GM18861 (cell line): ENCODE measurements around the gene OGFR.

Experiments used
- ATAC-seq: cut with Tn5 transposase; IDR thresholded peaks from one replicate; pipeline ENCODE4 v1.9.1; 2021; ENCODE audit not compliant: unreplicated experiment

OGFR gene

DNA sequence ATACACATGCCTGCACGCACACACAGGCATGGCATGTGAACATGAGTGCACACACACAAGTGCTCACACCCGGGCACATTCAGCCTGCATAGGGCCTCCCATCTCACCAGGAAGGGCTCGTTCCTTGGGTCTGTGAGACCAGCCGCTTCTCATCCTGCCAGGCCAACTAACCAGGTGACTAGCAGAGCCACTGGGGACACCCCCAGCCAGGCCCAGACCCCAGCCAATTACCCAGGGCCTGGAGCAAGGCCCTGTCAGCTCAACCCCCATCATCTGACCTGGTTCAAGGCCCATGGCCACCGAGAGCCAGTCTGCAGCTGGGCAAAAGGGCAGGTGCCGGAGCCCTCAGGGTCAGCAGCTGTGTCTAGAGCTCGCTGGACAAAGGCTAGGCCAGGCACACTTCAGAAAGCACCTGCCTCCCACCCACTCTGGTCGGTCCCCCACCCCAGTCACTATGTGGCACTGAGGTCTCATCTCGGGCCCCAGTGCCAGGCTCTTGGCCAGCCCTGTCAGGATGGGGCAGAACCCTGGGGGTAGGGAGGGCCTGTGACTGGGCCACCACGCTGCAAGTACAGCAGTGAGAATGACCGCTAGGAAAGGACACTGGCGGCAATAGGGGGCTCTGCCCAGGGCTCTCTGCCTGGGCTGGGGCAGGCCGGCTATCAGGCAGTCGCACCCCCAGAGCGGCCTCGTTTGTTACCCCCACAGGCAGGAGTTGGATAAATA, 35.1 kb upstream of the OGFR start:
- ATAC-seq, result no peak

GRCh38 chr20:62770111-62770910, 34.3 kb upstream of the OGFR start:
- ATAC-seq, result no peak

GRCh38 chr20:62770916-62771315, 33.7 kb upstream of the OGFR start:
- no peak for ATAC-seq

- no peak for ATAC-seq
Measured at GRCh38 chr20:62771396-62772102, 33.1 kb upstream of the OGFR start.

GRCh38 chr20:62772103-62772611, 32.5 kb upstream of the OGFR start:
- no peak for ATAC-seq

DNA sequence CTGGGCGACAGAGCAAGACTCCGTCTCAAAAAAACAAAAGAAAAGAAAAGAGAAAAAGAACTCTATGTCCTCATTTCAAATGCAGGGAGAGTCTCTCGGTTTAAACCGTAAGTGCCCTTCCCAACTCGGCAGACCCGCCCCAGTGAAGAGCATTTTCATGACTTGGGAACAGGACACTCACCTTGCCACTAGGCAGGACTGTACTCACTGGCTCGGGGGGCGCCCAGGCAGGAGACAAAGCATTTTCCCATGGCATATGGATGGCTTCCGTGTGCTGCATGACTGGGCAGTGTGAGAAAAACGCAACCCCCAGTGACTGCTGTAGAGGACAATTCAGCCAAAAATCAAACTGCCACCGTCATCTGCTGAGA, 32.0 kb upstream of the OGFR start:
- no peak for ATAC-seq

DNA sequence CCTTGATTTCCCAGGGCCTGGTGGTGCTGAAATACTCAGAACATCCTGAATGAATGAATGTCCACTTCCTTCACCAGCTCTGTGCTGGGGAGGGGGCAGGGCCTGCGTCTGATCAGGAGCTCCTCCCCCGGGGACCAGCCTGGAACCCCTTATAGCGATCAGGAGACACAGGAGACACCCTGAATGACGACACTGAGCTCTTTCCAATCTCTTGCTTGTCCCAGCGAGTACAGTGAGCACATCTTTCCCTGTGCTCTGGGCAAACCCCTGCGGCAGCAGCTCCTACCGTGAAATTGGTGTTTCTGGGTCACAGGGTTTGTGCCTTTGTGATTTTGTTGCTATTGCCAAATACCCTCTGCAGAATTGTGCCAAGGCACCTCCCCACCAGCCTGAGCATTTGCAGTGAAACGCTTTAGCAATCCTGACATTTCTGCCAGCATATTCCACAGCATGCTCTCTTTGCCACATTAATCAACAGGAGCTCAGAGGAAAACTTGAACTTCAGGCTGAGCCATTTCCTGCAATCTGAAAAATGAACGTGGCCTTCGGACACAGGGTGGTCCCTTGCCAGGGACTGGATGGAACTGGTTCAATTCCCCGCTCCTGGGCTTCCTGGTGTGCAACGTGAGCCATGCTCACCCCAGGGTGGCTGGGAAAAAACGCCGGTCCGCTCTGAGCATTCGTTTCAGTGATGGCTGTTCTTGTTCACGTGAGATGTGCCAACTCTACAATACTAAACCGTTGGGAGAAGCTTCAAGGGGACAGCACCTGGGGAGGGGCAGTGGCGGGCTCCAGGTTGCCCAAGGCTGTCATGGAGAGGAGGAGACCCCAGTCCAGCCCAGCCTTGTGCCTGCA, 31.4 kb upstream of the OGFR start:
- ATAC-seq, result no peak

GRCh38 chr20:62773845-62774714, 30.6 kb upstream of the OGFR start:
- ATAC-seq, result no peak

DNA sequence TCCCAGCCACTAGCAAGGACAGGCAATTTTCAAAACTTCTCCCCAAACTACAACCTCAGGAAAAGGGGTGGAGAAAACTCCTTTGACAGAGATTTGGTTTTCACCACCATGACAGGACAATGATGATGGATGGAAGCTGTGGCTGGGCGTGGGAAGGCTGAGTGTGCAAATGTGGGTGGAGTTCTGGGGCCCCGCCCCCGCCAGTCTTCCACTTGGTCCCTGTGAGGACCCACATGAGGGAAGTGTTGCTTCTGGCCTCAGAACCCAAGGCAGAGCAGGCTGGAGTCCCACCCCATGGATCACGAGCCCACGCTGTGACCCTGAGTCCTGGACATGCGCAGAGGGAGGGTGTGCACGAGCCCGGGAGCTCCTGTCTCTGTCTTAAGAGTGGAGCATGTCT, 29.9 kb upstream of the OGFR start:
- no peak for ATAC-seq

DNA sequence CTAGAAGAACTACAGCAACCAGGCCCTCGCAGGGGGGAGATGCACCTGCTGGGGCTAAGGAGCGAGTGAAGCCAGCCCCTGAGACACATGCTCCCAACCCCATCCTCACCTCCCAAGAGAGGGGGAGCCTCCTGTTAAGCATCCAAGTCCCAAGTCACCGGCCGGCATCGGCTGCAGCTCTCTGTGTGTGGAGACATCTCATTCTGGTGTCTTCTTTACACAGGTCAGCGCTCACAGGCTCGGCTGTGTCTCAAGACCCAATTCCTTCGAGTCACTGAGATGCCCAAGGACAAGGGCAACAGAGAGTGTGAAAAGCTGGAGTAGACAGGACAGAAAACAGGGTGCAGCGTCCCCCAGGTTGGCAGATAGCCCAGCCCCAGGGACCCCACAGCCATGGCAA, 29.4 kb upstream of the OGFR start:
- no peak for ATAC-seq

DNA sequence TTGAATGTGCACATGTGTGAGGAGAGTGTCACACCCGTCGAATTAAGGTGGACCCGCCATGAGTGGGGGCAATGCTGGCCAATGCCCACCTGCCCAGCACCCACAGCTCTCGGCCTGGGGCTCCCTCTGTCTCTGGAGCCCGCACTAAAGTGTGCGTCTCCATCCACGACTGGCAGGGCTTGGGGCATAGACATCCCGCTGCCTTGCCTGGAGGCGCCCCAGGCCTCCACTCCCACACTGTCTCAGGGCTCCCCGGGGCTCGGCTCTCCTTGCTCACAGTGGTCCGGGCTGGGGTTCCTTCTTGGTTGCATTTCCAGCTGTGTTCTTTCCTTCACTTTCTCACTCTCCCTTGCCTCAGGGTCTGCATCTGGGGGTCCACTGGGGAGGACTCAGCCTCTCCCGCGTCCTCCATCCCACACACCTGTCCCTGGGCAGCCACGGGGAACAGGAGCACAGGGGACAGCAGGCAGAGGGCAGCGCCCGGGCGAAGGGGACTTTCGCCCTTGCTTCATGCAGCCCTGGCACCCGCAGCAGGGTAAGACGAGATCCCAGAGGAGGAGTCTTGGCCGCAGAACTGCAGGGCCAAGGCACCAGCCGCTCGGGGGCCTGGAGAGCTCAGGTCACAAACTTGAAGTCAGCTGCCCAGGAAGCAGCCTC, 28.5 kb upstream of the OGFR start:
- no peak for ATAC-seq

DNA sequence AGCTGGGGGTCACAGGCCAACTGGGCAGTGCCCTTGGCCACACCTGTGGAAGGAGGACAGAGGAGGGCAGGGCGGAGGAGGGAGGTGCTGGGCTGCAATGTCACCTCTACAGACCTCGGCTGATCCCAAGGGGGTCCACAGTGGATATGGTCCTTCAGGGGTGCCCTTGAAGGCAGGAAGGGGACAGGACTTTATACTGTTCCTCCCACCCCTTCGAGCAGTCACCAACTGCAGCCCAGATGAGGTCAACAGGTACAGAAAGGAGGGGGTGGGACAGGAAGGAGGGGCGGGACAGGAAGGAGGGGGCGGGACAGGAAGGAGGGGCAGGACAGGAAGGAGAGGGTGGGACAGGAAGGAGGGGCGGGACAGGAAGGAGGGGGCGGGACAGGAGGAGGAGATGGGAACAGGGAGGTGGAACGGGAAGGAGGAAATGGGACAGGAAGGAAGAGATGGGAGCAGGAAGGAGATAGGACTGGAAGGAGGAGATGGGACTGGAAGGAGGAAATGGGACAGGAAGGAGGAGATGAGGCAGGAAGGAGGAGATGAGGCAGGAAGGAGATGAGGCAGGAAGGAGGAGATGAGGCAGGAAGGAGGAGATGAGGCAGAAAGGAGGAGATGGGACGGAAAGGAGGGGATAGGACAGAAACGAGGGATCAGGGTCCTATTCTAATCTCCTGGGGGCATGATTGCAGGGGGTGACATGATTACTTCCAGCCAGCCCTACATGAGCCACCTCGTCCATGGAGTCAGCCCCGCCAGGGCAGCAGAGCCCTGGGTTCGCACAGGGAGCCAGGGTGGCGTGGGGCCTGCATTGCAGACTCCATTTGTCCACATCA, 27.7 kb upstream of the OGFR start:
- no peak for ATAC-seq

GRCh38 chr20:62777528-62777830, 27.2 kb upstream of the OGFR start:
- ATAC-seq, result no peak

GRCh38 chr20:62778058-62778457, 26.6 kb upstream of the OGFR start:
- ATAC-seq, result no peak

GRCh38 chr20:62778601-62779416, 25.8 kb upstream of the OGFR start:
- ATAC-seq, result no peak

DNA sequence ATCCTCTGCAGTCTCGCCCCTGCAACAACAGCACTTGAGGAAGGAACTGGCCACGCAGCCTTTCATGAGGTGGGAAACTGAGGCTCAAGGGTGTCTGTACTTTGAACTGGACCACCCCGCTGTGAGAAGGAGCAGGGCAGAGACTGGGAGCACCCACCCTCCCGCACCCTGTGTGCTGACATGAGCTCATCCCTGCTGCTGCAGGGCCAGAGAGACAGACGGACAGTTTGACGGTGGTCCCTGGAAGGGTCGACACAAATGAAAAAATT, 25.3 kb upstream of the OGFR start:
- no peak for ATAC-seq

DNA sequence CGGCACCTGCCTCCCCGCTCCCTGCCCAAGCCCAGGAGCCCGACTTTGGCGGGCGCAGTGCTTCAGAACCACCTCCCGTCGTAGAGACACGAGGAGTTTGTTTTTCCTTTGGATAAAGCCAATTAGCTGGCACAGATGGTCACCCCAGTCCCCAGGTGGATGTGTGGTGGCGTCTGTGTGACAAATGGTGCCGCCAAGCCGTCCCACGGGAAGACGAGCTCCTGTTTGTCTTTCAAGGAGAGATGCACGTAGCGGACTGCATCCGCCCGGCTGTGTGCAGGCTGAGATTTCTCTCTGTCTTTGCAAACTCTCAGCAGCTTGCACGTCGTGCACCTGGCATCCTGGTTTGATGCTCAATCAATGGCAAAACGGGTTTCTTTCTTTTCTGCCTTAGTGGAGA, 24.4 kb upstream of the OGFR start:
- ATAC-seq, result no peak

DNA sequence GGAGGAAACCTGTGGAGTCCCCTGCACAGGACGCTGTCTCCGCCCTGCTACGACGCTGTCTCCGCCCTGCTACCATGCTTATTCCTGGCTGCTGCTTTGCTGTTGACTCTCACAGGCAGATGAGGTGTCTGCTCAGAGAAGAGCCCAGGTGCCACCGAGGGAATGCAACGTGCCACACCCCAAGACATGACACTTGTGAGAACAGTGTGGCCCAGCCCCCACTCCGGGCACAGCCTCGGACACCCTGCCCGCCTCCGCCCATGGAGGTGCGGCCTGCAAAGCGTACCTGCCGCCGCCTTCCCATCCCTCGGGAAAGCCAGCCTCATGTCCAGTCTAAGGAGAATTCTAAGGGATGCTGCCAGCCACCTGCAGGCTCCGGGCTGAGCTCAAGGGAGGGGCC, 23.9 kb upstream of the OGFR start:
- ATAC-seq, result no peak
